ENCODE results near the gene KLHL40. TPM values are rescaled to one million over a fixed set of nuclear protein-coding genes. Genes with fewer than 3 reads are reported as not detected.
A peak's percentile ranks its signal among the peaks of the same experiment; 100 is the strongest.

The KLHL40 gene
- total RNA-seq, 2 experiments from 2014 or later: not detected

- CTCF ChIA-PET: interaction anchor here (0.6 kb wide), 1 partner anchor 1134 kb away, joined by 3 read pairs; no protein-coding TSS in a partner anchor
- H3K9me3 Mint-ChIP-seq: no peaks in the 10 kb centered on the region
These were observed 16.2 kb downstream of the KLHL40 start for GRCh38 chr3:42701371-42702065.

GRCh38 chr3:42702066-42702951 lies 17.0 kb downstream of the KLHL40 start, which contains the start of gene HHATL:
HHATL (minus strand) TSS chr3:42702798; CDS start chr3:42700826, 1,972 bp downstream.
- no peaks in the 10 kb centered on the region for H3K27me3 Mint-ChIP-seq
- H3K27ac Mint-ChIP-seq: no peak within 1 kb of the TSS
- no peak within 1 kb of the TSS for H3K4me3 Mint-ChIP-seq
- H3K36me3 Mint-ChIP-seq (ENCODE audit: low read depth): no peaks in the 10 kb centered on the region
- POLR2A ChIA-PET: no interaction called here
- peaks cover 11% of the 10 kb centered on the region for H3K4me1 Mint-ChIP-seq
- no peaks in the 10 kb centered on the region for H3K9me3 Mint-ChIP-seq
- DNase-seq: no peak
- CTCF ChIA-PET: no interaction called here

More at GRCh38 chr3:42701371-42702065, 16.2 kb downstream of the KLHL40 start:
- H3K4me3 Mint-ChIP-seq: no peak overlapping the region
- POLR2A ChIA-PET: no interaction called here
- no peaks in the 10 kb centered on the region for H3K27me3 Mint-ChIP-seq
- no peaks in the 10 kb centered on the region for H3K36me3 Mint-ChIP-seq (ENCODE audit: low read depth)
- no peak overlapping the region for H3K27ac Mint-ChIP-seq
- peaks cover 11% of the 10 kb centered on the region for H3K4me1 Mint-ChIP-seq
- DNase-seq: peak; percentile 78

GRCh38 chr3:42702982-42703694 lies 17.8 kb downstream of the KLHL40 start:
- no peak for DNase-seq
- Mint-ChIP-seq H3K27ac (no peak overlapping the region), H3K27me3 (no peaks in the 10 kb centered on the region), H3K36me3 (ENCODE audit: low read depth) (no peaks in the 10 kb centered on the region), H3K4me1 (peaks cover 11% of the 10 kb centered on the region), H3K9me3 (no peaks in the 10 kb centered on the region), H3K4me3 (no peak overlapping the region)
- CTCF ChIA-PET: interaction anchor here (0.5 kb wide), 1 partner anchor 263 kb away, joined by 3 read pairs; no protein-coding TSS in a partner anchor
- POLR2A ChIA-PET: no interaction called here

DNA sequence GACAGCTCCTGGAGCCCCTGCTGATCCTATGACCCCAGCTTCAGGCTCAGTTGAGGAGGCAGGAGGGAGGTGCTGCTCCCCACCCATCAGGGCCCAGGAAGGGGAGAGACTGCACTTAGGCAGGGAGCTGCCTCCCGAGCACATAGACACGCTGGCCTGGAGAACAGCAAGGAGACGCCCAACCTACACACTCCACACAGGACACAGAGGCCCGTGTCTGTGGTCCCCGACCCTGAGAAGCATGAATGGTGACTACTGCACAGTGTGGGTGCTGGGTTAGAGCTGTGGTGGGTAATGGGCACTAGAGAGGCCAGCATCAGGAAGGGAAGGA lies 18.3 kb downstream of the KLHL40 start:
- ChIA-PET CTCF (no interaction called here), POLR2A (no interaction called here)
- H3K27ac Mint-ChIP-seq: no peak overlapping the region
- no peaks in the 10 kb centered on the region for H3K36me3 Mint-ChIP-seq (ENCODE audit: low read depth)
- no peaks in the 10 kb centered on the region for H3K9me3 Mint-ChIP-seq
- DNase-seq: no peak
- H3K4me3 Mint-ChIP-seq: no peak overlapping the region
- peaks cover 9% of the 10 kb centered on the region for H3K4me1 Mint-ChIP-seq
- H3K27me3 Mint-ChIP-seq: no peaks in the 10 kb centered on the region

DNA sequence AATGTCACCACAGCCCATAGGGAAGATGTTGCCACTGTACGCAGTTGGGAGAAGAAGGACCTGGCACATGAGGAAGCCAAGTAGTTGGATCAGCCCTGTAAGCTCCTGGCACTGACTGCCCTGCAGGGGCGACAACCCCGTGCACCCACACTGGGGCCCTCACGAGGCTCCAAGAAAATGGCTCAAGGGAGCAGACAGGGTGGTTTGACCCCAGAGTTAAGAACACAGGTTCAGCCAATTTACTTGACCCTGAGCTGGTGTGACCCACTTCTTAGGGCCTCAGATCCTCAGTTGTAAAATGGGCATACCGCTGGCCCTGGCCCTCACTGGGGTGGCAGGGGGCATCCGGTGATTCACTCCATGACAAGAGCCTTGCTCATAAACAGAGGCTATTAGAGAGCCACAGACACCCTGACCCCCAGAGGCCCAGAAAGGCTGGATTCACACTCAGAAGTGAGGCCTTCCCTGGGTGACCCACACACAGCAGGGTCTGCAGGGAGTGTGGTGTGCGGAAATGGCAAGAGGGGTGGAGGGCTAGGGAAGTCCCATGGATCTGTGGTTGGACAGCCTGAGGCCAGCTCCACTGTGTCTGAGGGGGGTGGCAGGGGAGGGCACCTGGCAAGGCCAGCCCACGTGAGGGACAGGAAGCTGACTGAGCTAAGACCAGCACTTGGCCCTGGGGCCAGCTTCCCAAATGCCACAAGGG lies 19.0 kb downstream of the KLHL40 start:
- POLR2A ChIA-PET: no interaction called here
- H3K4me1 Mint-ChIP-seq: peaks cover 6% of the 10 kb centered on the region
- CTCF ChIA-PET: no interaction called here

DNA sequence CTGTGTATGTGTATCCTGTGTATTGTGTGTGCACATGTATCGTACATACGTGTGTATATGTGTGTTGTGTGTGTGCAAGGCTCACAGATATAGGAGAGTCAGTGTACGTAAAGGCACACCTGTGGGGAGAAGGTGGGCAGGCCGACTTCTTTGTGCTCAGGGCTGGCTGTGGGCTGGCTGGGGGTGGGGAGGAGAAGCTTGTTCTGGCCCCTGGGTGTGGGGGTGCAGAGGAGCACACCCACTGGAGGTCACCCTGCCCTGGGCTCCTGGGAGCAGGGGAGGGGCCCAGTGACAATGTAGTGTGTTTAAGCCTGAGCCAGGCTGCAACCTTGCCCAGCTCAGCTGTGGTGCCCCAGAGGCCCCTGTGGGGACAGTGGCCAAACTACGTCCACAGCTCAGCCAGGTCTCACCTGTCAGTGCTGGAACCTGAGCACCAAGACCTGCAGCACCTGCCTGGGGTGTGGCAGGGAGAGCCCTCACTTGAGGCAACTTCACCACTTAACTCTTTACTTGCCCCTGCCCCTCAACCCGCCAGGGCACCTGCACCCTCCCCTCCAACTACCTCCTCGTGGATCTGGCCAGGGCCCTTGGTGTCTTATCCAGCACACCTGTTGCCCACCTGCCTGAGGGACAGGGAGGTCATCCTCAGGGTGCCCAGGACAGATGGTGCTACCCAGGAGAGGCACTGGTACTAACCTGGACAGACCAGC lies 19.9 kb downstream of the KLHL40 start:
- Mint-ChIP-seq H3K4me3 (no peak overlapping the region), H3K4me1 (peaks cover 4% of the 10 kb centered on the region), H3K36me3 (ENCODE audit: low read depth) (no peaks in the 10 kb centered on the region), H3K27ac (no peak overlapping the region), H3K9me3 (no peaks in the 10 kb centered on the region), H3K27me3 (no peaks in the 10 kb centered on the region)
- no peak for DNase-seq
- ChIA-PET CTCF (no interaction called here), POLR2A (no interaction called here)

More for the DNA sequence above, 19.0 kb downstream of the KLHL40 start:
- Mint-ChIP-seq H3K4me3 (no peak overlapping the region), H3K27me3 (no peaks in the 10 kb centered on the region), H3K27ac (no peak overlapping the region), H3K9me3 (no peaks in the 10 kb centered on the region), H3K36me3 (ENCODE audit: low read depth) (no peaks in the 10 kb centered on the region)
- no peak for DNase-seq

DNA sequence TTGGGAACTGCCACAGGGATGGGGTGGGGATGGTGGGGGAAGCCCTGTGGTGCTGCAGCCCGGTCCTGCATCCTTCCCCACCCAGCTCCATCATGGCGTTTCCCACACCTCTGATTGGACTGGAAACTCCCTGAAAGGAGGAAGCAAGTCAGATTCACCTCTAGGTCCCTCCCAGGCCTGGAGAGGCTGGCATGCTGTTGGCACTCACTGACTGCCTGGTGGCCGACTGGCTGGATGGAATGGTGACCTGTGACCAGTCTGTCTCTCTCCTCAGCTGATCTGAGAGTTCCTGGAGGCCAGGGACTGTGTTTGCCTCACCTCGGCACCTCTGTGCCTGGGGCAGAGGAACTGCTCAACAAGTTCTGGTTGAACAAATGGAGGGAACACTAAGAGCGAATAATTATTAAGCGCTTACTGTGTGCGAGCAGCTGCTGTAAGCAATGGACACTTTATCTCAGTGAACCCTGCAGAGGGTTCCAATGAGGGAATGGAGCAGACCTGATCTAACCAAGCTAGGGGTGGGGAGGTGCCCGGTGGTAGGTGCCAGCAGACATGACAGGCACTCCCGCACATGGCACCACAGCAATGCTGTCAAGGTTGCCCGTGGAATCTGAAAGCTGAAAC lies 20.7 kb downstream of the KLHL40 start:
- POLR2A ChIA-PET: no interaction called here
- Mint-ChIP-seq H3K9me3 (no peaks in the 10 kb centered on the region), H3K4me3 (no peak overlapping the region), H3K27me3 (no peaks in the 10 kb centered on the region), H3K27ac (no peak overlapping the region), H3K4me1 (peaks cover 3% of the 10 kb centered on the region), H3K36me3 (ENCODE audit: low read depth) (no peaks in the 10 kb centered on the region)
- CTCF ChIA-PET: no interaction called here
- no peak for DNase-seq

DNA sequence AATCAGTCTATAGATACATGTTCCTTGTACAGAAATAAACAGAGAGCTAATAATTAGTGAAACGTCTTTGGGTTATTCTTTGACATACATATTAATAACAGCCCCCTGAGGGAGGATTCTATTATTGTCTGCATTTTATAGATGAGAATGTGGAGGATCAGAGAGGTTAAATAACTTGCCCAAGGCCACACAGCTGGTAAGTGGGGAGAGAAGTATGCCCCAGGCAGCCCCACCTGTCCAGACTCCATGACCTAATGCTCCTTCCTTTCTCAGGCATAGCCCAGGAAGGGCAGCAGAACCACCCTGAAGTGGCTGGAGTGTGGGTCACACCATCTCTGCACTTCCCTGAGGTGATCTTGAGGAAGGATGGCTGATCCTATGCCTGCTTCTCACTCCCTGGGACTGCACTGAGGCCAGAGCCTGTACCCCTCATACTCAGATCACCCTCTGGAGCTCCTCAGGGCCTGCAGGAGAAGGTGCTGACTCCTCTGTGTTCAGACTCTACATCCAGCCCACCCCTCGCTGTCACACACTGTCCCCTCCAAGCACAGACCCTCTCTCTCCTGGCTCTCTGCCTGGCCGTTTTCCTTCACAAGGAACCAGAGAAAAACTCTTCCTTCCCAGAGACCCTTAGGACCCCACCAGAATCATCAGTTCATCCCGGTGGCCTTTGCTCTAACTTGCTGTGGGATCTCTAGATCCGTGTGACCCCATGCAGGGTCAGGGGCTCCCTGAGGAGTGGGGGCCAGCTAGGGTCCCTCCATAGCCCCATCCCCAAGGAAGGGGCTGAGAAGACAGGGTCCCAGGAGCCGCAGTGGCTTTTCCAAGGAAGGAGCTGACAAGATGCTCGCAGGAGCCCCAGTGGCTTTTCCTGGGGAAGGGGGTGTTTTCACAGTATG lies 21.6 kb downstream of the KLHL40 start:
- no peak for DNase-seq
- Mint-ChIP-seq H3K4me3 (no peak overlapping the region), H3K4me1 (no peaks in the 10 kb centered on the region), H3K27ac (no peak overlapping the region), H3K9me3 (no peaks in the 10 kb centered on the region), H3K27me3 (no peaks in the 10 kb centered on the region), H3K36me3 (ENCODE audit: low read depth) (no peaks in the 10 kb centered on the region)
- POLR2A ChIA-PET: no interaction called here
- CTCF ChIA-PET: no interaction called here

- Mint-ChIP-seq H3K4me3 (no peak overlapping the region), H3K27ac (no peak overlapping the region), H3K27me3 (no peaks in the 10 kb centered on the region), H3K9me3 (no peaks in the 10 kb centered on the region), H3K36me3 (ENCODE audit: low read depth) (no peaks in the 10 kb centered on the region), H3K4me1 (no peaks in the 10 kb centered on the region)
- POLR2A ChIA-PET: no interaction called here
- no peak for DNase-seq
- CTCF ChIA-PET: no interaction called here
These were observed 22.5 kb downstream of the KLHL40 start for GRCh38 chr3:42707620-42708355.

GRCh38 chr3:42708611-42709151 lies 23.3 kb downstream of the KLHL40 start:
- Mint-ChIP-seq H3K4me1 (no peaks in the 10 kb centered on the region), H3K4me3 (no peak overlapping the region), H3K27me3 (no peaks in the 10 kb centered on the region), H3K9me3 (no peaks in the 10 kb centered on the region), H3K36me3 (ENCODE audit: low read depth) (no peaks in the 10 kb centered on the region), H3K27ac (no peak overlapping the region)
- DNase-seq: no peak
- CTCF ChIA-PET: no interaction called here
- POLR2A ChIA-PET: no interaction called here

Measured in activated CD4-positive, alpha-beta T cell treated with anti-CD3 and anti-CD28 coated beads, Interleukin-2, amount 10 ng/mL, durations not matched to agents 7 days and 5 days (primary cell).